Gastrocnemius medialis (tissue), 4 donors: ENCODE results near the gene L3MBTL2. TPM values are rescaled to one million over a fixed set of nuclear protein-coding genes. Genes with fewer than 3 reads are reported as not detected.

Experiments used
- ATAC-seq, 2 donors: fragments of 150-250 bp; one replicate each; pipeline ENCODE4 v1.9.1; 2016
- DNase-seq, 2 donors: peaks; one replicate each; pipeline ENCODE4 v3.0.0-alpha.2; 2019
- H3K27ac ChIP-seq, 4 donors: fragments of 200-600 bp; sonication (generic); 1 replicate in 1 of 4; 2 replicates in 3 of 4; pipeline ENCODE4 v1.5.1; 2016 to 2018; ENCODE audit warnings: mild to moderate bottlenecking in 2 of 4, moderate library complexity in 1 of 4
- H3K27me3 ChIP-seq, 3 donors: fragments of 200-600 bp; sonication (generic) in 2 of 3; 1 replicate in 1 of 3; 2 replicates in 2 of 3; pipeline versions ENCODE4 v1.5.1 to v1.6.0; 2016 to 2019; ENCODE audit warnings: mild to moderate bottlenecking in 1 of 3, moderate library complexity in 1 of 3
- H3K36me3 ChIP-seq, 2 donors: fragments of 200-600 bp; sonication (generic) in 1 of 2; one replicate each; pipeline ENCODE4 v1.5.1; 2017 to 2018
- H3K4me1 ChIP-seq, 2 donors: fragments of 200-600 bp; sonication (generic) in 1 of 2; one replicate each; pipeline ENCODE4 v1.5.1; 2016 to 2017; ENCODE audit warnings: mild to moderate bottlenecking in 2 of 2
- H3K4me3 ChIP-seq, 4 donors: fragments of 200-600 bp; sonication (generic) in 3 of 4; 1 replicate in 1 of 4; 2 replicates in 3 of 4; pipeline ENCODE4 v1.5.1; 2016 to 2019; ENCODE audit warnings: mild to moderate bottlenecking in 2 of 4
- H3K9me3 ChIP-seq, 3 donors: fragments of 200-600 bp; sonication (generic) in 2 of 3; 1 replicate in 1 of 3; 2 replicates in 2 of 3; pipeline ENCODE4 v1.5.1; 2016 to 2019
- POLR2A ChIP-seq, 2 donors: fragments of 450-650 bp; IDR thresholded peaks; one replicate each; pipeline ENCODE4 v1.6.1; 2017; ENCODE audit warnings: antibody characterized with exemption in 2 of 2, mild to moderate bottlenecking in 2 of 2, moderate library complexity in 2 of 2
- in situ Hi-C, 4 donors: fragments of 200-750 bp; cut with MboI; loops; one replicate each; pipeline versions ENCODE4 v1.15.0 to v1.8.0; 2017; ENCODE audit warnings: low sequenced_read_pairs in 4 of 4
- intact Hi-C: fragments of 100-400 bp; cut with DNase I; formaldehyde crosslinking; loops from one replicate; pipeline ENCODE4 v1.15.1; 2023; ENCODE audit warnings: low total_unique reads
- total RNA-seq, 4 donors: library from RNA; depleted of rRNA; stranded (reverse); fragments of >200 nt; gene quantifications; one replicate each; pipeline versions ENCODE4 v1.1.0 to v1.2.3, GENCODE V29; 2016
- TF ChIP-seq, protein P1 (sequence below), 5 experiments: fragments of 450-650 bp in 3 of 5; fragments of 200-600 bp in 2 of 5; sonication (generic) in 2 of 5; IDR thresholded peaks in 4 of 5; conservative IDR thresholded peaks in 1 of 5; 1 replicate in 4 of 5; 2 replicates in 1 of 5; pipeline ENCODE4 v1.5.1; 2016 to 2019; ENCODE audit warnings: antibody characterized with exemption in 5 of 5, mild to moderate bottlenecking in 3 of 5, moderate library complexity in 3 of 5

The L3MBTL2 gene
- total RNA-seq, 4 donors from 2014 or later = 4.8 to 14.4 (median 12.4) TPM

DNA sequence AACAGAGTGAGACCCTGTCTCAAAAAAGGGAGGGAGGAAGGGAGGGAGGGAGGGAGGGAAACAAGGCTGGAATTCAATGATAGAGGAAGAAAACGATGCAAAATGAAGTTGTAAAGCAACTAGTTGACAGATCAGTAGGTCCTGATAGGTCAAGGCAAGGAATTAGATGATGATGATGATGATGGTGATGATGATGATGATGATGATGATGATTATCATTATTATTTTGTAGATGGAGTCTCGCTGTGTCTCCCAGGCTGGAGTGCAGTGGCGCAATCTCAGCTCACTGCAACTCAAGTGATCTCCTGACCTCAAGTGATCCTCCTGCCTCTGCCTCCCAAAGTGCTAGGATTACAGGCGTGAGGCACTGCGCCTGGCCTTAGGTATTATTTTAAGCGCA lies 11.3 kb upstream of the L3MBTL2 start:
- ATAC-seq = no peak
- no peak overlapping the region for H3K4me3 ChIP-seq
- intact Hi-C loops (no loop called here), in situ Hi-C loops (no loop called here)
- DNase-seq = no peak
- no peaks in the 10 kb centered on the region for H3K36me3 ChIP-seq
- H3K4me1 ChIP-seq = peaks cover 8 to 9% of the 10 kb centered on the region in 2 donors
- H3K27me3 ChIP-seq = no peaks in the 10 kb centered on the region
- no peaks in the 10 kb centered on the region for H3K9me3 ChIP-seq
- no peak overlapping the region for H3K27ac ChIP-seq
- TF ChIP-seq, protein P1, sequence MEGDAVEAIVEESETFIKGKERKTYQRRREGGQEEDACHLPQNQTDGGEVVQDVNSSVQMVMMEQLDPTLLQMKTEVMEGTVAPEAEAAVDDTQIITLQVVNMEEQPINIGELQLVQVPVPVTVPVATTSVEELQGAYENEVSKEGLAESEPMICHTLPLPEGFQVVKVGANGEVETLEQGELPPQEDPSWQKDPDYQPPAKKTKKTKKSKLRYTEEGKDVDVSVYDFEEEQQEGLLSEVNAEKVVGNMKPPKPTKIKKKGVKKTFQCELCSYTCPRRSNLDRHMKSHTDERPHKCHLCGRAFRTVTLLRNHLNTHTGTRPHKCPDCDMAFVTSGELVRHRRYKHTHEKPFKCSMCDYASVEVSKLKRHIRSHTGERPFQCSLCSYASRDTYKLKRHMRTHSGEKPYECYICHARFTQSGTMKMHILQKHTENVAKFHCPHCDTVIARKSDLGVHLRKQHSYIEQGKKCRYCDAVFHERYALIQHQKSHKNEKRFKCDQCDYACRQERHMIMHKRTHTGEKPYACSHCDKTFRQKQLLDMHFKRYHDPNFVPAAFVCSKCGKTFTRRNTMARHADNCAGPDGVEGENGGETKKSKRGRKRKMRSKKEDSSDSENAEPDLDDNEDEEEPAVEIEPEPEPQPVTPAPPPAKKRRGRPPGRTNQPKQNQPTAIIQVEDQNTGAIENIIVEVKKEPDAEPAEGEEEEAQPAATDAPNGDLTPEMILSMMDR (IDR thresholded peaks at IDR 0.05 in 4 of 5, conservative IDR thresholded peaks at IDR 0.05 in 1 of 5) = no peak
- no peak for TF ChIP-seq POLR2A (IDR thresholded peaks at IDR 0.05)

DNA sequence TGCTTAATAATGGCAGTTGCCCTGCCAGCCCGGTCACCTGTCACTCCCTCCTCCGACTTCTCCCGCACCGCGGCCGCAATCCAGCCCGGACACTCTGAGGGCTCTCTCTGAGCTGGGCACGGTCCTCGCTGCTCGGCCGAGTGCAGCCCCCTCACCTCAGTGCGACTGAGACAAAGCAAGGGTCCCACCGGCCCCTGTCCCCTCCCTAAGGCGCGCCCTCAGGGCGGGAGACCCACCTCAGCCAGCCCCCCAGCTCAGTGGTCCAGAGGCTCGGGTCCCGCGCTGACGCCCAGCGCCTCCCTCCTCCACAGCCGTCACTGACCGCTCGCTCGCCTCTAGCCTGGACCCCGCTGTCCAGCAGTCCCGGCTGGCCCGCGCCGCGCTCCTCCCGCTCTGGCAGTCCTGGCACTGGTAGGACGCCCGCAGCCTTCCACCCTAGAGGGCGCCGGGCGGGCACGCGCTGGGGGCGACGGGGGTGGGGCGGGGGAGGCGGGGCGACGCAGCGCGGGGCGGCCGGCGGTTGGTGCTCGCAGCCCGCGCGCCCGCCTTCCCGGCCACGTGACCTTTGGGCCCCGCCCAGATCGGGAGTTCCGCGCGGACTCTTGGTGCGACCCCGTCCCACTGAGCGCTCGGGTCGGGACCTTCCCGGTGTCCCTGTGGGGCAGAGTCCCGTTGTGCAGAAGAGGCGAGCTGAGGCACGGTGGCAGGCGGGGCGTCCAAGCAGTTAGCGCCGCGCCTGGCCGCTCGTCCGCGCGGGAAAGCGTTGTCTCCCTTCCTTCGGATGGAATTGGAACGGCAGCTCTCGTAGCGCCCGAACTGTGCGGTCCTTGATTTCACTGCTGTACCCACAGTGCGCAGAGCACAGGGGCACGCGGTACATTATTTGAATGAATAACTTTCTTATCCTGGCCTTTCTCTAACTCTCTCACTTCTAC lies 7.8 kb upstream of the L3MBTL2 start:
- H3K4me3 ChIP-seq = peak overlapping the region; percentile 85 to 98 (median 93)
- peak overlapping the region; percentile 73 to 78 (median 76) for H3K27ac ChIP-seq
- no peaks in the 10 kb centered on the region for H3K27me3 ChIP-seq
- H3K4me1 ChIP-seq = peaks cover 8 to 9% of the 10 kb centered on the region in 2 donors
- peak; percentile 26 to 49 for TF ChIP-seq POLR2A (IDR thresholded peaks at IDR 0.05)
- TF ChIP-seq, protein P1 (IDR thresholded peaks at IDR 0.05 in 4 of 5, conservative IDR thresholded peaks at IDR 0.05 in 1 of 5) = peak in 2 of 5 experiments; percentile 23 to 39
- H3K36me3 ChIP-seq = no peaks in the 10 kb centered on the region
- no peaks in the 10 kb centered on the region for H3K9me3 ChIP-seq
- intact Hi-C loops = loop anchor here (1.0 to 5.0 kb wide), 4 partner anchors 8 to 340 kb away; partner anchors contain the start of genes L3MBTL2, ST13 and XPNPEP3
- DNase-seq (peak; percentile 57 to 76), ATAC-seq (peak; percentile 90 to 91)
- in situ Hi-C loops = no loop called here

DNA sequence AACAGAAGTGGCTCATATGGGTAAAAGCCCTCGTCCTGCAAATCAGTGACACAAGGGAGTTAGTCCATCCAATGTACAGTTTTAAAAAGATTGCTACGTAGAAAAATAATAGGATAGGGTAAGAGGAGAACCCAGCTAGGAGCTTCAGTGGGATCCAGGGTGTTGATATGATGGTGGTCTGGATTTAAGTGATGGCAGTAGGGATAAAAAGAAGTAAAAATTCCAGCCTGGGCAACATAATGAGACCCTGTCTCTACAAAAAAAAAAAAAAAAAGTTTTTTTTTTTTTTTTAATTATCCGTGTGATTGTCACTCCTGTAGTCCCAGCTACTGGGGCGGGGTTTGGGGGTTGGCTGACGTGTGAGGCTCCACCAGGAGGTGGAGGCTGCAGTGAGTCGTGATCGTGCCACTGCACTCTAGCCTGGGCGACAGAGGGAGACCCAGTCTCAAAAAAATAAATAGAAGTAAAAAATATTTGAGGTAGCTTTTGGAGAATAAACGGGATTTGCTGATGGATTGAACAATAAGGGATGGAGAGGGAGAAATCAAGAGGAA lies 7.0 kb upstream of the L3MBTL2 start:
- in situ Hi-C loops (no loop called here), intact Hi-C loops (loop anchor here (5.0 kb wide), 2 partner anchors 271 to 341 kb away; partner anchors contain the start of genes ST13 and XPNPEP3)
- Histone ChIP-seq H3K4me3 (peak overlapping the region; percentile 85 to 98 (median 93)), H3K4me1 (peaks cover 8 to 9% of the 10 kb centered on the region in 2 donors), H3K36me3 (no peaks in the 10 kb centered on the region), H3K9me3 (no peaks in the 10 kb centered on the region), H3K27me3 (no peaks in the 10 kb centered on the region), H3K27ac (peak overlapping the region; percentile 38 to 78 (median 75))
- ATAC-seq = no peak
- DNase-seq = no peak
- TF ChIP-seq POLR2A (IDR thresholded peaks at IDR 0.05) = no peak
- TF ChIP-seq, protein P1 (IDR thresholded peaks at IDR 0.05 in 4 of 5, conservative IDR thresholded peaks at IDR 0.05 in 1 of 5) = no peak

DNA sequence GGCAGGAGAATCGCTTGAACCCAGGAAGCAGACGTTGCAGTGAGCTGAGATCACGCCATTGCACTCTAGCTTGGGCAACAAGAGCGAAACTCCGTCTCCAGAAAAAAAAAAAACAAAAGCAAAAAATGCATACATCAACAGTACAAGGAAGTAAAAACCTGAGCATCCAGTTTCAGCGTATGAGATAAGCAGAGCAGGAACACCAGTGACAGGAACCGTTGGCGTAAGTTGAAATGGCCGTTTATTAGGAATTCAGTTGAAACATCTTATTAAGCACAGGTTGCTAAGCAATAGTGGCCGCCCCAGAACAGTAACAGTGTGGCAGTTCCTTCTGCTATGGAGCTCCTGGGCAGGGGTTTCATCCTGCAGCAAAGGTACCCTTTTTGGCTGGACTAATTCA lies 4.0 kb upstream of the L3MBTL2 start:
- Histone ChIP-seq H3K9me3 (no peaks in the 10 kb centered on the region), H3K4me3 (no peak overlapping the region), H3K27me3 (no peaks in the 10 kb centered on the region), H3K4me1 (peaks cover 14 to 18% of the 10 kb centered on the region in 2 donors), H3K27ac (no peak overlapping the region), H3K36me3 (no peaks in the 10 kb centered on the region)
- intact Hi-C loops = no loop called here
- DNase-seq (no peak), ATAC-seq (no peak)
- in situ Hi-C loops = loop anchor here in 1 of 4 donors (10.0 kb wide), 1 partner anchor 104 kb away; the partner anchor contains the start of gene ZC3H7B
- TF ChIP-seq POLR2A (IDR thresholded peaks at IDR 0.05) = no peak
- TF ChIP-seq, protein P1 (IDR thresholded peaks at IDR 0.05 in 4 of 5, conservative IDR thresholded peaks at IDR 0.05 in 1 of 5) = no peak
